Activated CD4-positive, alpha-beta T cell treated with anti-CD3 and anti-CD28 coated beads, Interleukin-2, amount 50 U/mL, for 16 hours (primary cell): ENCODE measurements around the gene SERPINC1.
"Not testable (repeated sequence)": the region's sequence is repeated elsewhere in the genome, so short reads cannot be mapped to it uniquely, and the experiment has no call there.

Experiments used
- DNase-seq: peaks from one replicate; pipeline ENCODE4 v3.0.0-alpha.2; 2020

The SERPINC1 gene

GRCh38 chr1:173917149-173917548, at the start of gene SERPINC1:
Gene SERPINC1 (minus strand): TSS chr1:173917327. CDS start chr1:173917259, 68 bp downstream.
- DNase-seq: no peak

DNA sequence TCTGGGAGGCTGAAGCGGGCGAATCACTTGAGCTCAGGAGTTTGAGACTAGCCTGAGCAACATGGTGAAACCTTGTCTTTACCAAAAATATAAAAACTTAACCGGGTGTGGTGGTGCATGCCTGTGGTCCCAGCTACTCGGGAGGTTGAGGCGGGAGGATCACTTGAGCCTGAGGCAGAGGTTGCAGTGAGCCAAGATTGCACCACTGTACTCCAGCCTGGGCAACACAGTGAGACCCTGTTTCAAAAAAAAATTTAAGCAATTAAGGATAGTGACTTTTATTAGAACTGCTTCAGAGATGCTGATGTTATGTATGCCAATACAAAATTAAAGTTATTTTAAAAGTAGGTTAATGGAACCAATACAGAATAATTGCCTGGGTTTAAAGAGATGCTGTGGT, 48.8 kb upstream of the SERPINC1 start:
- DNase-seq: not testable (repeated sequence)

- no peak for DNase-seq
These were observed 46.4 kb upstream of the SERPINC1 start for GRCh38 chr1:173963477-173963876.

GRCh38 chr1:173960625-173961024, 43.5 kb upstream of the SERPINC1 start:
- no peak for DNase-seq

- peak; percentile 23 for DNase-seq
These were observed 37.1 kb upstream of the SERPINC1 start for GRCh38 chr1:173954179-173954578.

DNA sequence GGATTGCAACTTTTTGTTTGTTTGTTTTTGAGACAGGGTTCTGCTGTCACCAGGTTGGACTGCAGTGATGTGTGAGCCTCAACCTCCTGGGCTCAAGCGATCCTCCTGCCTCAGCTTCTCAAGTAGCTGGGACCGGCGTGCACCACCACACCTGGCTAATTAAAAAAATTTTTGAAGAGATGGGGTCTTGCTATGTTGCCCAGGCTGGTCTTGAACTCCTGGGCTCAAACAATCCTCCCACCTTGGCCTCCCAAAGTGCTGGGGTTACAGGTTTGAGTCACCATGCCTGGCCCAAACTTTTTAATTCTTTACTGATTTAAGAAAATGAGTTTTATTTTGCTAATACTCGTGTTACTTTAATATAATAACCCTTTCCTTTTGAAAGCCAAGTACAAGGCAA, 31.5 kb upstream of the SERPINC1 start:
- no peak for DNase-seq

GRCh38 chr1:173946380-173946921, 29.3 kb upstream of the SERPINC1 start:
- no peak for DNase-seq

- DNase-seq: peak; percentile 32
These were observed 19.9 kb upstream of the SERPINC1 start for GRCh38 chr1:173937062-173937461.

- no peak for DNase-seq
These were observed 17.3 kb upstream of the SERPINC1 start for GRCh38 chr1:173934440-173934839.

- DNase-seq: not testable (repeated sequence)
These were observed 13.4 kb upstream of the SERPINC1 start for GRCh38 chr1:173930541-173930940.

GRCh38 chr1:173925306-173926242, 8.4 kb upstream of the SERPINC1 start:
- no peak for DNase-seq

DNA sequence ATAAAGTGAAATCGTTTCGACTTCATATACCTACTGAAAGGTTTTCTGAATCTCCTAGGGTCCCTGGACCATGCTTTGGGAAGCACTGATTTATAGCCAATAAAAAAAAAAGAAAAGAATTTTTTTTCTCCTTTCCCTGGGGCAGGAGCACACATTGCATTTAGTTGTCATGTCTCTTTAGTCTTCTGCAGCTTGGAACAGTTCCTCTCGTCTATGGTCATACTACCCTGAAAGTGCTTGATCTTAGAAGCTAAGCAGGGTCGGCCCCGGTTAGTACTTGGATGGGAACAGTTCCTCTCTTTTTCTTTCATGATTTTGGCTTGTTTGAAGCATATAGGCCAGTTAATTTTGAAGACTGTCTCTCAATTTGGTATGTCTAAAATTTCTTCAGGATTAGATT, 3.7 kb upstream of the SERPINC1 start:
- DNase-seq: no peak

DNA sequence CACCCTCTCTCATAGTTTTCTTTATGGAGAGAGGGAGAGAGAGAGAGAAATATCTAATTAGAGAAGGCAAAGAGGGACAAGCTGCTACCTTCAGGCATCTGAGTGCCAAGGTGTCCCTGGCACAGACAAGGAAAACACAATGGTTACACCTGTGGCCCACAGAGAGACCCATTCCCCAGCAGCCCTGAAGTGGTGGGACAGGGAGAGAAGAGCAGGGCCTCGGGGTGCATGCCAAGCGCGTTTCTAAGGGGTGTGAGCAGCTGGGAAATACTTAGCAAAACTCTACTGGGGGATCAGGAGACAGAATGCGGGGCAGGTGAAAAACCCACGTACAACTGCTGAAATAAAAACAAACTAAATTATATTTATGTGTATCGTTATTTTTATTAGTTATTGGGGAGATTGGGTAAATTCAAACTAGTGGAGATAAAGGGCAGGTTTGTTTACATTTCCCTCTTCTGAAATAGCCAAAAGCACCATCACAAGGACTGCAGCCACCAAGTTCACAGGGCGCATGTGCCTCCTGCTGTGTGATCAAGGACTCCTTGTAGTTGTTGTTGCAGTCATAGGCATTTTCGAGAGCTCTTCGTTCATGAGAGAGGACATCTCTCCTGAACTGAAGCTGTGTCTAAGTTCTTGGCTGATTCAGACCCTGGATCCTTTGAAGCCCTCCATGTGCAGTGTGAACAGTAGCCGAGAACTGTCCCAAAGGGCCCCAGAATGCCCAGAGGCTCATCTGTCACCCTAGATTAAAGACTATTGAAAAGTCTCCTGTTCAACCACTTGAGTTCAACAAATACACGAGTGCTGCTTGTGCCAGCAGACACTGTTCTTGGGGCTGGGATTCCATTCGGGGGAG, 737 bp upstream of the SERPINC1 start:
- DNase-seq: no peak

DNA sequence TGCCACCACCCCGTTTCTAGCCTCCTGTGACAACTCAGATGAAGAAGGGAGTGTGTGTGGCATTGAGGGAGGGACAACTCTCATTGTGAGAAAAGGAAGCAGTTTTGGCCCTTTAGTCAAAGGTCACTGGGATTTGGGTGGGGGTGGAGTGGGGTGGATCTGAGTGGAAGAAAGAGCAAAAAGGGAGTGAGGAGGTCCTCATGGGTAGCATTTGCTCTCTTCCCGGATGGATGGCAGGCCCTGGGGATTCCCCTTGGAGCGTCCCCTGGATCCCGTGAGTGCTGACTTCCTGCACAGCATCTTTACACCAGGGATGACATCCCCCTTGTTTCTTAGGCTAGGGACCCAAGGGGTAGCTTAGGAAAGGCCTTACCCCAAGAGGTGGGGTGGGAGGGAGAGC, 460 bp downstream of the SERPINC1 start:
- DNase-seq: no peak

DNA sequence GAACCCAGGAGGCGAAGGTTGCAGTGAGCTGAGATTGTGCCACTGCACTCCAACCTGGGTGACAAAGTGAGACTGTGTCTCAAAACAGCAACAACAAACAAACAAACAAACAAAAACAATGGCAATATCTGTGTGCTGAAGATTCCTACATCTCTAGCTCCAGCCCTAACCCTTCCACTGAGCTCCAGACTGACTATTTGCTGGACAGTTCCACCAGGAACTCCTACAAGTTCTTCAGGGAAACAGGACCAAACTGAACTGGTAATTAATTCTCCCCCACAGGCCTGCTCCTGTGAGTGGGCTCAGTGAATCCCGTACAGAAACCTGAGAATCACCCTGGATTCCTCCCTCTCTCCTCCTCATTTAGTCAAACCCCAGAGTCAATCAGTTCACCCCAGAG, 1.5 kb downstream of the SERPINC1 start:
- no peak for DNase-seq

DNA sequence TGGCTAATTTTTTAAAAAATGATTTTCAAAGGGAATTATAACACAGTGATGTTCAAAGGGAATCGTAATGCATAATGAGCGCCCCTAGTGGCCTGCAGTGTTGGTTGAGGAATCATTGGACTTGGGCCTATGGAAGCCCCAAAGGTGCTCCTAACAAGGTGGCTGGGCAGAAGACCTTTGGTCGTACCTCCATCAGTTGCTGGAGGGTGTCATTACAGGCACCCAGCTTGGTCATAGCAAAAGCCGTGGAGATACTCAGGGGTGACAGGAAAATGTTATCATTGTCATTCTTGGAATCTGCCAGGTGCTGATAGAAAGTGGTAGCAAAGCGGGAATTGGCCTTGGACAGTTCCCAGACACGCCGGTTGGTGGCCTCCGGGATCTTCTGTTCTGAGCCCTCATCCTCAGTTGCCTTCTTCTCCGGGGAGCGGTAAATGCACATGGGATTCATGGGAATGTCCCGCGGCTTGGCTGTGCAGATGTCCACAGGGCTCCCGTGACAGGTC, 2.7 kb downstream of the SERPINC1 start:
- DNase-seq: peak; percentile 41

DNA sequence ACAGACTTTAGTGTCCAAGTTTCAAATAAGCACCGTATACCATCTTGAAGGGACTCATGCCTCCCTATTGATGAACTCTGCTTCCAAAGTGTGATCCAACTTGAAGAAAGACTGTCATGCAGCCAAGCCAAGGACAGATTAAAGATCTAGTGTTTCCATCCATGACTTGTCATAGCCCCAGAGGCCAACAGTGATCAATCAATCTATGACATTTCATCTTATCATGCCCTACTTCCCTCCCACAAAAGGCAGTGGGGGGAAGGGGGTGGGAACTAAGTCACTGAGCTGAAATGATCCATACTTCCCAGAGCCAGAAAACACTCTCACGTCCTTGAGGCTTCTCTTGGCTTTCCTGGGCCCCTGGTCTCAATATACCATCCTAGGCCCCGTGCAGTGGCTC, 4.0 kb downstream of the SERPINC1 start:
- DNase-seq: no peak

GRCh38 chr1:173903827-173904531, 13.1 kb downstream of the SERPINC1 start:
- no peak for DNase-seq

- DNase-seq: no peak
These were observed 16.1 kb downstream of the SERPINC1 start for GRCh38 chr1:173900992-173901391.

- no peak for DNase-seq
These were observed 16.7 kb downstream of the SERPINC1 start for GRCh38 chr1:173900427-173900826.

GRCh38 chr1:173894189-173894588, 22.9 kb downstream of the SERPINC1 start:
- no peak for DNase-seq

GRCh38 chr1:173893611-173894010, 23.5 kb downstream of the SERPINC1 start:
- DNase-seq: no peak

- DNase-seq: no peak
These were observed 27.2 kb downstream of the SERPINC1 start for GRCh38 chr1:173889885-173890284.
